ENCODE data around the gene SYMPK.

SYMPK gene

GRCh38 chr19:45779231-45780145 lies 83.5 kb downstream of the SYMPK start:
- DNase-seq, result peak; percentile 97 to 98

- no peak for DNase-seq
Observed at GRCh38 chr19:45778010-45778661, 84.8 kb downstream of the SYMPK start.

- DNase-seq, result no peak
Observed at GRCh38 chr19:45777395-45777961, 85.5 kb downstream of the SYMPK start.

DNA sequence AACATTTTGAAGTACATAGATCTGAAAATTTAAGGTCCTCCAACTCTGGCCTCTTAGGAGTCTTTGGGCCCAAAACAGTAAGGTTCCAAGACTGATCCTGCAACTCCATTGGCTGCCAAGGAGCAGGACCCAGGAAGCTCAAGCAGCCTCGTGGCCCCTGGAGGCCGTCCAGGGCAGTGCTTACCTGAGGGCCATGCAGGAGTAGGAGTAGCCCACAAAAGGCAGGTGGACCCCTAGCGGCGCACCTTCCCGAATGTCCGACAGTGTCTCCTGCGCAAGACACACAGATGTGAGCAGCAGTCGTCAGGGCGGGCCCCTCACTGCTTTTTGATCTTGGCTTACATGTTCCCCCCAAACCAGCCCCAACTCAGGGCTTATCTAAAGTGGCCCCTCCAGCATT lies 88.2 kb downstream of the SYMPK start:
- DNase-seq, result no peak

GRCh38 chr19:45773384-45773783 lies 89.6 kb downstream of the SYMPK start:
- no peak for DNase-seq

DNA sequence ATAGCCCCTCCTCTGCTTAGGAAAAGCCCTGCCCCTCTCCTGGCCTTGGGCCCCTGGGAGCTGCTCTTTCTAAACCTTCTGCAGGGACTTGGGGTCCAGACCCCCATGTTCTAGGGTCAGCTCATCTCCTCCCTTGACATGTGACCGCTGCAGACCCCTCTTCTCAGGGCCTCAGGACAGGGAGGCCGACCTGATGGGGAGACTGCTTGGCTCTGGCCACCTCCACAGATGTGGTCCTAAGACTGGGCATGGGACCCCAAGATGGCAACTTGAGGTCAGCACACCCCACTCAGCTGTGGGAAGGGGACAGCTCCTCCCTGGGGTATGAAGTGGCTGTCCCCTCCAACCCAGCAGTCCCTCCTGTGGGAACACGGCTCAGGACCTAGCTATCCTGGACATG lies 90.0 kb downstream of the SYMPK start:
- DNase-seq, result no peak

GRCh38 chr19:45772130-45772840 lies 90.7 kb downstream of the SYMPK start:
- no peak for DNase-seq

- no peak for DNase-seq
Observed at GRCh38 chr19:45771311-45771933, 91.5 kb downstream of the SYMPK start.

- DNase-seq, result peak; percentile 90 to 91
Observed at GRCh38 chr19:45770192-45771101, 92.5 kb downstream of the SYMPK start.

DNA sequence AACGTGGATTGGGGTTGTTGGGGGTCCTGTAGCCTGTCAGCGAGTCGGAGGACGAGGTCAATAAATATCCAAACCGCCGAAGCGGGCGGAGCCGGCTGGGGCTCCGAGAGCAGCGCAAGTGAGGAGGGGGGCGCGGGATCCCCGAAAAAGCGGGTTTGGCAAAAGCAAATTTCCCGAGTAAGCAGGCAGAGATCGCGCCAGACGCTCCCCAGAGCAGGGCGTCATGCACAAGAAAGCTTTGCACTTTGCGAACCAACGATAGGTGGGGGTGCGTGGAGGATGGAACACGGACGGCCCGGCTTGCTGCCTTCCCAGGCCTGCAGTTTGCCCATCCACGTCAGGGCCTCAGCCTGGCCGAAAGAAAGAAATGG lies 93.1 kb downstream of the SYMPK start:
- peak; percentile 55 to 59 for DNase-seq

DNA sequence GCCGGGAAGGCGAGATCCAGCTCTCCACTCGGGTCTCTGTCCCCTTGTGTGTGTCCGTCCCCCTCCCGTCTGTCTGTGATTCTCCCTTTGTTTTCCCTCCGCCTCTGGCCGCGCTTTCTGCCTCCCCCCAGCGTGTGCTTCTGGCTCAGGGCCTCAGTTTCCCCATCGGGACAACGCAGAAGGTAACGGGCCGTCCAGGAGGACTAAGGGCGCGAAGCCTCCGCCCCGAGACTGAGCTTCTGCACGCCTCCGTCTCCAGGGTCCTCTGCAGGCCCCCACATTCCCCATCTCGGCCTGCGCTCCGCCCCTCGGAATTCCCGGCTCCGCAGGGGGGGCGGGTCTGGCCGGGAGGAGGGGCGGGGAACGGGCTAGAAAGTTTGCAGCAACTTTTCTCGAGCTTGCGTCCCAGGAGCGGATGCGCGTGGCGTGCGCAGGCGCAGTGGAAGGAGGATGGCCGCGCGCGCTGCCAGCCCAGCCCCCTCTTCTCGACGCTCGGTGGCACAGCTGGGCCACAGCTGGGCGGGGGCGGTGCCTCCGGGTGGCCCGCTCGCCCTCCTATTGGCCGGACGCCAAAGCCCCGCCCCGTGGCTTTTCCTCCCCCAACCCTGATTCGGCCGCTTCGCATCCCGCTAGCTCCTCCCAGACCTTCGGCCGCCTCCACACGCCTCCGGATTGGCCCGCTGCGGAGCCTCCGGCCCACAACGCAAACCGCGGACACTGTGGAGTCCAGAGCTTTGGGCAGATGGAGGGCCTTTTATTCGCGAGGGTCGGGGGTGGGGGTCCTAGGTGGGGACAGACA lies 93.8 kb downstream of the SYMPK start, which contains the start of gene SIX5:
SIX5 (minus strand) TSS at position 269 of the 799 bp plus-strand sequence. CDS start 408 bp downstream, outside the sequence.
- DNase-seq, result peak; percentile 98

DNA sequence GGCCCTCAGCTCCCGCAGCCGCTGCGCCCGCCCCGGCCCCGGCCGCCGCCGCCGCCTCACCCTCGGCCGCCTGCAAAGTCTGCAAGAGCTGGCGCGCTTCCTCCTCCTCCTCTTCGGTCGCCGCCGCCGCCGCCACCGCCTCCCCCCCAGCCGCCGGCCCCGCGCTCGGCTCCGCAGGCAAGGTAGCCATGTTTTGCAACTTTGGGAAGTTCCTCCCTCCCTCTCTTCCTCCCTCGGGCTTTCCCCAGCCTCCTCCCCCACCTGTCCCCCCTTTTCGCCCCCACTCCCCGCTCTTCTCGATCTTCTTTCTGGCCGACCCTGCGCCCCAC lies 94.3 kb downstream of the SYMPK start:
- peak; percentile 44 to 56 for DNase-seq

DNA sequence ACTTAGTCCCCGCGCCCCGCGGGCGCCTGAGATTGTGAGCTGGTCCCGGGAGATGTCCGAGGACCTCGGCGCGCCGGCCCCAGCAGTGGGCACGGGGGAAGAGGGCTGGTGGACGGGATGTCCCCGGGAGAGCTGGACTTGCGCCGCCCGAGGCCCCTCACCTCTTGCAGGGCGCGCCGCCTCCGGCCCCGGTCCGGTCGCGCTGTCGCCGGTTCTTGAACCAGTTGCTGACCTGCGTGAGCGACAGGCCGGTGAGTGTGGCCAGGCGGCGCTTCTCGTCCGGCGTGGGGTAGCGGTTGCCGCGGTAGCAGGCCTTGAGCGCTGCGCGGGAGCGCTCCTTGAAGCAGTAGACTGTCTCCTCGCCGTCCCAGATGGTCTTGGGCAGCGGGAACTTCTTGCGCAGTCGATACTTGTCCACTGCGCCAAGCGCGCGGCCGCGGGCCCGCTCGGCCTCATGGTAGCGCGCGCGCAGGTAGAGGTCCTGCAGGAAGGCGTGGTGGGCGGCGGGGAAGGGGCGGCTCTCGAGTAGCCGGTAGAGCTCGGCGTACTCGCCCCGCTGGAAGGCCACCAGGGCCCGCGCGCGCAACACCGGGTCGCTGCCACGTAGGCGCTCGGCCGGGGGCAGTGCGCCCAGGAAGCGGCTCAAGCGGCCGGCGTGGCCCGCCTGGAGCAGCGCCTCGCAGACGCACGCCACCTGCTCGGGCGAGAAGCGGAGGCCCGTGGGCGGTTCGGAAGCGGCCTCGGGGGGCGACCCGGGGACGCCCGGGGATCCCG lies 94.9 kb downstream of the SYMPK start:
- DNase-seq, result peak; percentile 26 to 40

- DNase-seq, result no peak
Observed at GRCh38 chr19:45767410-45767880, 95.5 kb downstream of the SYMPK start.

GRCh38 chr19:45766869-45767346 lies 96.0 kb downstream of the SYMPK start:
- no peak for DNase-seq

- DNase-seq, result no peak
Observed at GRCh38 chr19:45766296-45766868, 96.6 kb downstream of the SYMPK start.

DNA sequence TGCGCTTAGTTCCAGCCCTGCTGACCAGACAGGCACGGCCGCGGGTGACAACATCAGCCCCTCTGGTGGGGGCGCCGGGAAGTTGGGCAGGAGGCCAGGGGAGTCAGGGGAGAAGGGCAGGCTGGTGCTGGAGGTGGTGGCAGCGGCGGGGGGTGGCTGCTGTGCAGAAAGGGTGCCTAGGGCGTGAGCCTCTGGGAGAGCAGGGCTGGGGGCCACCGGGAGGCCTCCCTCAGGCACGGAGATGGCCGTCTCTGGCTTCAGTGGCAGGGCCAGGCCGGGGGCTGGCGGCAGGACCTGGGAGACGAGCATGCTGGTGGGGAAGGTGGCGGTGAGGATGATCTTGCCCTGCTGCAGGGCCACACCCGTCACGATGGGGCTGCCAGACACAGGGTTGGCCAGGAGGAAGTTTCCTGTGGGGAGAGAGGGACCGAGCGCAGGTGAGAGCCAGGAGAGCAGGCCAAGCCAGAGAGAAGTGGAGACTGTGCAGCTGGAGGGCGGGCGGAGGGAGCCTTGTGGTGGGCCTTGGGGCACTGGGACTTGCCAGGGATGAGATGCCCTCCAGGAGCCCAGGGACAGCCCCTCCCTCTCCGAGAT lies 97.1 kb downstream of the SYMPK start:
- no peak for DNase-seq
